Keratinocyte (primary cell): ENCODE data around the gene MPZL2. TPM values are rescaled to one million over a fixed set of nuclear protein-coding genes. Genes with fewer than 3 reads are reported as not detected.

Experiments
- DNase-seq: peaks from one replicate; pipeline ENCODE4 v3.0.0-alpha.2; 2011; ENCODE audit warnings: low read depth, missing footprints, low spot score
- FAIRE-seq: peaks from 2 replicates; lab custom pipeline; 2011; peaks lifted over from hg19 to GRCh38; lab: Jason Lieb, UNC
- H2AFZ ChIP-seq: 2 replicates; pipeline ENCODE4 v1.6.0; 2012; ENCODE audit warnings: low read length, control low read depth, inconsistent platforms; ENCODE audit not compliant: control insufficient read depth
- H3K27ac ChIP-seq: 2 replicates; pipeline ENCODE4 v1.5.1; 2011; ENCODE audit warnings: low read length; ENCODE audit not compliant: control insufficient read depth, insufficient read depth
- H3K27me3 ChIP-seq: 3 replicates; pipeline ENCODE4 v1.6.0; 2011; ENCODE audit warnings: low read length; ENCODE audit not compliant: control insufficient read depth, insufficient read depth; ENCODE audit errors: extremely low read depth
- H3K36me3 ChIP-seq, 2 experiments: 2 replicates in 1 of 2; 3 replicates in 1 of 2; pipeline ENCODE4 v1.5.1; 2011; ENCODE audit warnings: low read length in 2 of 2, mild to moderate bottlenecking in 1 of 2; ENCODE audit not compliant: control insufficient read depth in 2 of 2, insufficient read depth in 2 of 2; ENCODE audit errors: extremely low read depth in 1 of 2
- H3K4me1 ChIP-seq: 3 replicates; pipeline ENCODE4 v1.5.1; 2011; ENCODE audit warnings: low read length; ENCODE audit not compliant: control insufficient read depth, insufficient read depth; ENCODE audit errors: extremely low read depth
- H3K4me2 ChIP-seq: 3 replicates; pipeline ENCODE4 v1.6.0; 2011; ENCODE audit warnings: low read depth, low read length; ENCODE audit not compliant: control insufficient read depth, insufficient read depth; ENCODE audit errors: extremely low read depth
- H3K4me3 ChIP-seq, 3 experiments: fragments of 200-600 bp in 1 of 3; sonication (generic) in 1 of 3; 2 replicates in 2 of 3; 3 replicates in 1 of 3; pipeline ENCODE4 v1.5.1; 2011 to 2016; ENCODE audit warnings: low read length in 3 of 3, mild to moderate bottlenecking in 3 of 3, control low read depth in 2 of 3, inconsistent platforms in 1 of 3, low read depth in 1 of 3, mixed read lengths in 1 of 3, mixed run types in 1 of 3, moderate library complexity in 1 of 3; ENCODE audit not compliant: control insufficient read depth in 2 of 3, insufficient read depth in 2 of 3; ENCODE audit errors: extremely low read depth in 1 of 3
- H3K79me2 ChIP-seq: 2 replicates; pipeline ENCODE4 v1.6.0; 2012; ENCODE audit warnings: low read length; ENCODE audit not compliant: control insufficient read depth, insufficient read depth
- H3K9ac ChIP-seq: 3 replicates; pipeline ENCODE4 v1.6.0; 2011; ENCODE audit warnings: low read length; ENCODE audit not compliant: control insufficient read depth, insufficient read depth; ENCODE audit errors: extremely low read depth
- H3K9me1 ChIP-seq: 3 replicates; pipeline ENCODE4 v1.6.0; 2011; ENCODE audit warnings: low read length; ENCODE audit not compliant: control insufficient read depth, insufficient read depth; ENCODE audit errors: extremely low read depth
- H3K9me3 ChIP-seq: 2 replicates; pipeline ENCODE4 v1.5.1; 2012; ENCODE audit warnings: low read depth, low read length; ENCODE audit not compliant: control insufficient read depth
- H4K20me1 ChIP-seq: 3 replicates; pipeline ENCODE4 v1.6.0; 2011; ENCODE audit warnings: low read length; ENCODE audit not compliant: control insufficient read depth, insufficient read depth; ENCODE audit errors: extremely low read depth
- CTCF ChIP-seq, 3 experiments: IDR thresholded peaks in 1 of 3; conservative IDR thresholded peaks in 1 of 3; optimal IDR thresholded peaks in 1 of 3; 2 replicates in 2 of 3; 3 replicates in 1 of 3; pipeline versions ENCODE3 to v1.5.1; 2011; ENCODE audit warnings: low read length in 3 of 3, mild to moderate bottlenecking in 3 of 3, moderate library complexity in 2 of 3, control low read depth in 1 of 3, inconsistent platforms in 1 of 3; ENCODE audit not compliant: insufficient read depth in 2 of 3; ENCODE audit errors: extremely low read depth in 1 of 3
- EZH2 ChIP-seq: IDR thresholded peaks from one replicate; pipeline ENCODE4 v1.6.1; 2012; ENCODE audit warnings: inconsistent platforms, mild to moderate bottlenecking, low read length, moderate library complexity
- dilution Hi-C: fragments of 300-500 bp; cut with MboI; formaldehyde crosslinking; loops from one replicate; pipeline ENCODE4 v1.7.0; 2020; ENCODE audit warnings: low sequenced_read_pairs; ENCODE audit not compliant: extremely low pct_ligation_motif_present
- polyA plus RNA-seq, 5 experiments: library from polyadenylated mRNA; depleted of rRNA in 3 of 5; stranded (reverse) in 3 of 5; stranded (forward) in 1 of 5; unstranded in 1 of 5; fragments of >200 nt; gene quantifications; 1 replicate in 1 of 5; 2 replicates in 3 of 5; 3 replicates in 1 of 5; pipeline versions ENCODE4 v1.2.1 to v1.2.3, GENCODE V29; 2011 to 2012; ENCODE audit warnings: missing spikeins in 2 of 5, low read depth in 1 of 5, low replicate concordance in 1 of 5

The MPZL2 gene
- polyA plus RNA-seq, 1 donor (not counting 4 experiments of a cell fraction or from before 2014, with no cell fraction given): 225 TPM

GRCh38 chr11:118210323-118210722 lies 53.8 kb downstream of the MPZL2 start:
- Histone ChIP-seq H2AFZ (no peak overlapping the region), H3K4me2 (no peak overlapping the region), H3K36me3 (no peaks in the 10 kb centered on the region), H3K9ac (no peak overlapping the region), H3K4me3 (no peak overlapping the region), H4K20me1 (no peaks in the 10 kb centered on the region), H3K9me3 (no peaks in the 10 kb centered on the region), H3K4me1 (peaks cover 10% of the 10 kb centered on the region), H3K27ac (no peak overlapping the region), H3K79me2 (no peaks in the 10 kb centered on the region), H3K27me3 (peaks cover 2% of the 10 kb centered on the region), H3K9me1 (no peaks in the 10 kb centered on the region)
- dilution Hi-C loops: no loop called here
- TF ChIP-seq EZH2: no peak
- no peak for TF ChIP-seq CTCF (optimal IDR thresholded peaks at IDR 0.05 in 1 of 3, IDR thresholded peaks at IDR 0.05 in 1 of 3, conservative IDR thresholded peaks at IDR 0.05 in 1 of 3; ENCODE audit: extremely low read depth in 1 of 3, insufficient read depth in 2 of 3, low read length in 3 of 3)
- DNase-seq: no peak
- no peak for FAIRE-seq

DNA sequence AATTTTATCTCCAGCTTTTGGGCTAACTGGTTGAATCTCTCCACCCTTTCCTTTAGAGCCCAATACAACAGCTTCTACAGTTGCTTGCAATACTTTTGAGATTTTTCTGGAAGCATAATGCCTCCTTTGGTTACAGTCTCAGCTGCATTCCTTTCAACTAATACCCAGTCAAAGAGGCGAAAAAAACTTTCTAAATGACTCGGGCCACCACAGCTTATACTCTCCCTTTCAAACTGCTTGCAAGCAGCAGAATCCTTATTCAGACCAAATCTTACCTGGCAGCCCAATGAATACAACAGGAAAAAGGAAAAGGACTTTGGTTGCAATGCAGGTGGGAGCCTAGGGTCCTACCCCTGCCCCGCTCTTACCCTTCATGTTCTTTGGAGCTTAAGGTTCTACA lies 55.1 kb downstream of the MPZL2 start:
- Histone ChIP-seq H3K79me2 (no peaks in the 10 kb centered on the region), H3K27me3 (no peaks in the 10 kb centered on the region), H3K4me3 (no peak overlapping the region), H3K36me3 (no peaks in the 10 kb centered on the region), H4K20me1 (no peaks in the 10 kb centered on the region), H3K9ac (no peak overlapping the region), H2AFZ (no peak overlapping the region), H3K4me1 (peaks cover 10% of the 10 kb centered on the region), H3K27ac (no peak overlapping the region), H3K9me3 (no peaks in the 10 kb centered on the region), H3K9me1 (no peaks in the 10 kb centered on the region), H3K4me2 (no peak overlapping the region)
- FAIRE-seq: no peak
- dilution Hi-C loops: no loop called here
- no peak for DNase-seq
- TF ChIP-seq EZH2 (no peak), CTCF (optimal IDR thresholded peaks at IDR 0.05 in 1 of 3, IDR thresholded peaks at IDR 0.05 in 1 of 3, conservative IDR thresholded peaks at IDR 0.05 in 1 of 3; ENCODE audit: extremely low read depth in 1 of 3, insufficient read depth in 2 of 3, low read length in 3 of 3) (no peak)
